AG10803 (cell line): ENCODE data around the gene RYR2.

ENCODE experiments used
- DNase-seq: peaks from one replicate; pipeline ENCODE4 v3.0.0; 2010; ENCODE audit warnings: low read depth
- H3K4me3 ChIP-seq: 2 replicates; pipeline ENCODE4 v1.5.1; 2011; ENCODE audit warnings: mild to moderate bottlenecking, low read length, control low read depth
- TF ChIP-seq, protein P1 (sequence below): conservative IDR thresholded peaks from 2 replicates; pipeline ENCODE4 v1.5.1; 2011; ENCODE audit warnings: mild to moderate bottlenecking, low read length, control low read depth, inconsistent platforms

Gene RYR2

DNA sequence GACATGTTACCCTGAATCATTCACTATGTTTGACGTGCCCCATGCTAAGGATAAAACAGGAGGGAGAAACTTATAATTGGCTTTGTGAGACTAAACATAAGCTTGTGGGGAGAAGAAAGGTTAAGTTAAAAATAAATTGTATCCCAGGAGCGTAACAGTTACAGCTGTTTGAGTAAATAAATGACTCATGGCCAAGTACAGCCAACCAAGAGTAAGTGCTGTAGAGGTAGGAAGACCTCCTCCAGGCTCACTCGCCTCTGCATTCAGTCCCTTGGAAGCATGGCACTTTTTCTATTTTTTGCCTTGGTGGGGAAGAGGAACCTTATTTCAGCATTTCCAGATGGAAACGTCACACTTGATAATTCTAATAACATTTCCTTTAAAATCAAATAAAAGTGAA lies 732.3 kb downstream of the RYR2 start:
- DNase-seq: no peak
- H3K4me3 ChIP-seq: no peak overlapping the region
- TF ChIP-seq, protein P1, sequence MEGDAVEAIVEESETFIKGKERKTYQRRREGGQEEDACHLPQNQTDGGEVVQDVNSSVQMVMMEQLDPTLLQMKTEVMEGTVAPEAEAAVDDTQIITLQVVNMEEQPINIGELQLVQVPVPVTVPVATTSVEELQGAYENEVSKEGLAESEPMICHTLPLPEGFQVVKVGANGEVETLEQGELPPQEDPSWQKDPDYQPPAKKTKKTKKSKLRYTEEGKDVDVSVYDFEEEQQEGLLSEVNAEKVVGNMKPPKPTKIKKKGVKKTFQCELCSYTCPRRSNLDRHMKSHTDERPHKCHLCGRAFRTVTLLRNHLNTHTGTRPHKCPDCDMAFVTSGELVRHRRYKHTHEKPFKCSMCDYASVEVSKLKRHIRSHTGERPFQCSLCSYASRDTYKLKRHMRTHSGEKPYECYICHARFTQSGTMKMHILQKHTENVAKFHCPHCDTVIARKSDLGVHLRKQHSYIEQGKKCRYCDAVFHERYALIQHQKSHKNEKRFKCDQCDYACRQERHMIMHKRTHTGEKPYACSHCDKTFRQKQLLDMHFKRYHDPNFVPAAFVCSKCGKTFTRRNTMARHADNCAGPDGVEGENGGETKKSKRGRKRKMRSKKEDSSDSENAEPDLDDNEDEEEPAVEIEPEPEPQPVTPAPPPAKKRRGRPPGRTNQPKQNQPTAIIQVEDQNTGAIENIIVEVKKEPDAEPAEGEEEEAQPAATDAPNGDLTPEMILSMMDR: no peak

DNA sequence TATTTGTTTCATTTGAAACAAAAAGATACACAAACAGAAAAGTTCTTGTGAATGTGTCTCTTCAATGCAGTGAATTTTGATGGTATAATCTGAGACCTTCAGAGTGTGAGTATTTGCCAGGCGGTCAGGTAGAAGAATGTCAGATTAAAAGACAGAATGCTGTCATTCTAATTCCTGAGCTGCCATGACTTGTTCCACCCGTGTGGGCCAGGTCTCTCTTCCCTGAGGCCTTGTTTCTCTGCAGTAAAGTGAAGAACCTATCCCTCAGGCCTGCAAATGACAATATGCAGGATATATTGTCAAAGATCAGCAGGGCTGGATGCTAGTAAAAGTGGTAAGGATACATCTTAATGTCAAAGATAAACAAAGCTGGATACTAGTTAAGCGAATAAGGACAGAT lies 737.4 kb downstream of the RYR2 start:
- DNase-seq: no peak
- H3K4me3 ChIP-seq: no peak overlapping the region
- TF ChIP-seq, protein P1: no peak

DNA sequence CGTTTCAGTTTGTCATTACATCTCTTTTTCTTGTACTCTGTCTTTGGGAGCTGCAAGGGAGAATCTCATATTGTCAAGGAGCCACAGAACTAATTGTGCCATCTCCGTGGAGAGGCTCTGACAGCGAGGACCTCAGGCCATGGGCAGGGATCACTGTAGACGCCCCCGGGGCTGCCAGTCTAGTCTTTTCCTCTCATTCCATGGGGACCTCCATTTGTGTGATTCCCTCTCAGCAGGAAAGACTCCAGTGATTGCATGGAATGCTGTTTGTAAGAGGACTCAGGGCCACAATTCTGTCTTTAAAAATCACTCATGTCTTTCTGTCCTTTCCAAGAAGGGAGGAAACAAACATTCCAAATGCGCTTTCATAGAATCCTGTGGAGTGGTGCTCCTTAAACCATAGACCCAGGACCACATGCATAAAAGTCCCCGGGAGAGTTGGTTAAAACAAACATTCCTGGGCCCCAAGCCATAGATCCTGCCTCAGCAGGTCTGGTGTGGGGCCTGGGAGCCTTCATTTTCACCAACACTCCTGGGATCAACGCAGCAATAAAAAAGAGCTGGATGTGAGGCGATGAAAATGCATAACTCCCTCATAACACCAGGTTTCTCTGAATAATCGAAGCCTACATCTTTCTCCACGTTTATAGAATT lies 744.2 kb downstream of the RYR2 start:
- no peak overlapping the region for H3K4me3 ChIP-seq
- DNase-seq: no peak
- TF ChIP-seq, protein P1: no peak

DNA sequence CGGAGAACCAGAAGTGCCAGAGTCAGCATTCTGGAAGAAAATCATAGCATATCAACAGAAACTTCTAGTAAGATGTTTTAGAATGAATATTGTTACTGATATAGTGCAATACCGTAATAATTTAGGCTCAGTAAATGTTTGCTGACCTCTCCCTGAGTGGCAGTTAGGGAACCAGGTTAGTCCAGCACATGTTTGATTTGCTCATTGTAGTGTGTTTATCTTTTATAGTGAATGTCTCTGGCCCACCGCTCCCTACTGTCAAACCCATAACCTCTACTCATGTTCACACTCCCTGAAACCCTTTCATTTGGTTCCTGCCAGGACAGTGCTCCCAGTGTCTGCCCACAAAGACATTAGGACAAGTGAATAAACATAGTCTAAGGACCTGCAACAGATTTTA lies 746.1 kb downstream of the RYR2 start:
- TF ChIP-seq, protein P1: no peak
- H3K4me3 ChIP-seq: no peak overlapping the region
- no peak for DNase-seq

DNA sequence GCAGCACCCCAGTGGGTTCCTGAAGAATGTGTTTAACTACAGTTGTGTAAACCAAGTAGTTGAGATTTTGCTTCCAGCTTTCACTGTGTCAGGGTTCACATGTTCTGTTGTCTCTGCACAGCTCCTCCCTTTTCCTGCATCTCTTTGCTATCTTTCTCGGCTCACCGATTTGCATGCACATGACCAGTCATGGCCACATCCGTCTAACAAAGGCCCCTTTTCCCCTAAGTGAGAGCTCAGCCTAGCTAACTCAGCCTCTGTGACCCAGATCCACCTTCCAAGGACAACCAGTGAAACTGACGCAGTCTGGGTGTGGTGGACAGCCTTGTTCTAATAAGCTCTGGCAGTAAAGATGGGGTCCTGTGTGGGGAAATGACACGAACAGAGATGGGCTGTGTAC lies 747.6 kb downstream of the RYR2 start:
- no peak for DNase-seq
- TF ChIP-seq, protein P1: no peak
- no peak overlapping the region for H3K4me3 ChIP-seq

DNA sequence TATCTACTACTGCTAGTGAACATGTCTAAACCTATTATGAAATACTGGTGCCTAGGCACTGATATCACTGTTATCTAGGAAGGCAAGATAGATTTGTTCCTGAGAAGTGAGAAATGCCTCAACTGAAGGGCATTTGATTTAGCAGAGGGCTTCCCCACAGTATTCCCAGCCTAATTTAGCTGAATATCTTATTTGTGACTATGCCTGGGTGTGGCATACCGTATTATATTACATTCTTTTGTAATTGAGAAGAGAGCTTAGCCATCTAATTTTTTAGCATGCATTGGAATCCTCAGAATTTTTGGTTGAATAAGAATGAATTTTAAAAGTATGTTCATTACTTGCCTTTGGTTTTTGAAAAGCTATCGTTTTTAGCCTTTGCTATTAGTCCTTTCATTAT lies 749.6 kb downstream of the RYR2 start:
- no peak overlapping the region for H3K4me3 ChIP-seq
- TF ChIP-seq, protein P1: no peak
- DNase-seq: no peak

DNA sequence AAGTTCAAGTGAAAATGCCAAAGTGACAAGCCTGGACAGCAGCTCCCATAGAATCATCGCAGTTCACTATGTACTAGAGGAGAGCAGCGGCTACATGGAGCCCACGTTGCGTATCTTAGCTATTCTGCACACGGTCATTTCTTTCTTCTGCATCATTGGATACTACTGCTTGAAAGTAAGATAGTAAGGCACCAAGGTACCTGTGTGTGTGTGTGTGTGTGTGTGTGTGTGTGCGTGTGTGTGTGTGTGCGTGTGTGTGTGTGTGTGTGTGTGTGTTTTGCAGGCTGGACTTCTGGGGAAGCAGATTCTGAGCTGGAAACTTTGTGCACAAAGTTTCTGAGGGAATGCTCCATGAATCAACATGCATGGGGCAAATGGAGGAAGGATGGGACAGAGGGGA lies 750.2 kb downstream of the RYR2 start:
- TF ChIP-seq, protein P1: no peak
- no peak for DNase-seq
- no peak overlapping the region for H3K4me3 ChIP-seq
